ENCODE results near the gene MRC2.

- TF ChIP-seq ZFP30 (CRISPR knock-in tag; IDR thresholded peaks at IDR 0.05) (no peak), CSDC2 (CRISPR knock-in tag; IDR thresholded peaks at IDR 0.05) (no peak), PATZ1 (CRISPR knock-in tag; IDR thresholded peaks at IDR 0.05; ENCODE audit: borderline replicate concordance) (no peak), OSR1 (CRISPR knock-in tag; IDR thresholded peaks at IDR 0.05) (no peak), BACH2 (CRISPR knock-in tag; IDR thresholded peaks at IDR 0.05; ENCODE audit: borderline replicate concordance) (no peak), TCF4 (CRISPR knock-in tag; IDR thresholded peaks at IDR 0.05; ENCODE audit: borderline replicate concordance) (no peak), SNAI2 (CRISPR knock-in tag; IDR thresholded peaks at IDR 0.05) (no peak), CREB5 (CRISPR knock-in tag; IDR thresholded peaks at IDR 0.05; ENCODE audit: low read depth) (no peak), ZNF70 (CRISPR knock-in tag; IDR thresholded peaks at IDR 0.05) (no peak), ZC3H10 (CRISPR knock-in tag; IDR thresholded peaks at IDR 0.05) (no peak), GLIS3 (CRISPR knock-in tag; IDR thresholded peaks at IDR 0.05) (no peak), RARB (CRISPR knock-in tag; IDR thresholded peaks at IDR 0.05) (no peak)
Measured at GRCh38 chr17:62678214-62678919, 50.9 kb downstream of the MRC2 start.

All from SK-N-SH treated with all-trans-retinoic acid at 6 μM for 48 hours (cell line).